Left lung (tissue), 10 donors: ENCODE measurements around the gene HSPB9. TPM values are rescaled to one million over a fixed set of nuclear protein-coding genes. Genes with fewer than 3 reads are reported as not detected.

Source experiments
- ATAC-seq: fragments of 200-7000 bp; cut with Tn5 transposase; one replicate; pipeline ENCODE4 v1.9.1; 2020; ENCODE audit warnings: moderate library complexity
- DNase-seq, 4 donors: peaks; one replicate each; pipeline ENCODE4 v3.0.0-alpha.2; 2013 to 2020
- H3K27ac ChIP-seq, 2 donors: fragments of 200-600 bp; sonication (generic) in 1 of 2; one replicate each; pipeline versions ENCODE4 v1.5.0 to v1.8.0; 2020 to 2021
- H3K27me3 ChIP-seq, 2 donors: fragments of 200-600 bp; sonication (generic) in 1 of 2; one replicate each; pipeline versions ENCODE4 v1.5.0 to v1.8.0; 2020 to 2021
- H3K36me3 ChIP-seq, 2 donors: fragments of 200-600 bp; sonication (generic) in 1 of 2; one replicate each; pipeline versions ENCODE4 v1.5.0 to v1.8.0; 2020 to 2021
- H3K4me1 ChIP-seq, 2 donors: fragments of 200-600 bp; one replicate each; pipeline ENCODE4 v1.8.0; 2021
- H3K4me3 ChIP-seq, 2 donors: fragments of 200-600 bp; sonication (generic) in 1 of 2; one replicate each; pipeline versions ENCODE4 v1.5.0 to v1.8.0; 2020 to 2021; ENCODE audit warnings: mild to moderate bottlenecking in 1 of 2
- H3K9me3 ChIP-seq, 2 donors: fragments of 200-600 bp; sonication (generic) in 1 of 2; one replicate each; pipeline versions ENCODE4 v1.5.0 to v1.8.0; 2020 to 2021
- CTCF ChIP-seq, 2 donors: fragments of 200-600 bp; sonication (generic) in 1 of 2; IDR thresholded peaks; one replicate each; pipeline versions ENCODE4 v1.5.0 to v1.8.0; 2021; ENCODE audit warnings: antibody characterized with exemption in 2 of 2
- intact Hi-C, 2 donors: fragments of 100-400 bp; cut with DNase I; formaldehyde crosslinking; loops; one replicate each; pipeline versions ENCODE4 v1.11.2 to v1.14.2; 2022
- polyA plus RNA-seq, 6 donors: library from polyadenylated mRNA; unstranded; fragments of 120-200 nt; gene quantifications; one replicate each; pipeline ENCODE4 v1.2.1, GENCODE V29; 2013; ENCODE audit not compliant: insufficient read length in 6 of 6
- total RNA-seq, 2 donors: library from RNA; stranded (reverse); fragmentation: NEBNext Ultra II Directional; extraction: Animal tissue kit (Norgen Biotek cat#: 25700); gene quantifications; one replicate each; pipeline ENCODE4 v1.2.1, GENCODE V29; 2021
- donor health status: DM: no; HTN: yes; CAD: no.
- donor health status: DM: no; HTN: no; CAD: no.

Gene HSPB9
- total and polyA plus RNA-seq, 8 donors: 0.24 to 0.43 (median 0.36) TPM; not detected in 2

GRCh38 chr17:42120161-42120769 is 2.3 kb upstream of the HSPB9 start:
- peaks cover 0 to 43% of the 10 kb centered on the region in 2 donors for H3K36me3 ChIP-seq
- H3K27ac ChIP-seq: no peak overlapping the region
- no peak for TF ChIP-seq CTCF (IDR thresholded peaks at IDR 0.05)
- no peak for DNase-seq
- H3K9me3 ChIP-seq: no peaks in the 10 kb centered on the region
- peak overlapping the region; percentile 70 to 75 for H3K4me3 ChIP-seq
- intact Hi-C loops: no loop called here
- peaks cover 5 to 37% of the 10 kb centered on the region in 2 donors for H3K4me1 ChIP-seq
- ATAC-seq: no peak
- H3K27me3 ChIP-seq: no peaks in the 10 kb centered on the region

GRCh38 chr17:42120770-42121769 is 1.5 kb upstream of the HSPB9 start, which contains the start of gene KAT2A:
Gene KAT2A (minus strand): TSS chr17:42121367. CDS start chr17:42121304, 63 bp downstream.
- no peak for TF ChIP-seq CTCF (IDR thresholded peaks at IDR 0.05)
- intact Hi-C loops: no loop called here
- ATAC-seq: peak; percentile 90
- peaks cover 5 to 37% of the 10 kb centered on the region in 2 donors for H3K4me1 ChIP-seq
- H3K27ac ChIP-seq: peak within 1 kb of the TSS; percentile 26 to 73
- H3K4me3 ChIP-seq: peak within 1 kb of the TSS; percentile 70 to 75
- H3K27me3 ChIP-seq: no peaks in the 10 kb centered on the region
- no peaks in the 10 kb centered on the region for H3K9me3 ChIP-seq
- DNase-seq: peak; percentile 66 to 94 (median 86)
- H3K36me3 ChIP-seq: peaks cover 0 to 51% of the 10 kb centered on the region in 2 donors

GRCh38 chr17:42124256-42124655 is 1.7 kb downstream of the HSPB9 start:
- no peak overlapping the region for H3K4me3 ChIP-seq
- intact Hi-C loops: no loop called here

GRCh38 chr17:42125565-42125964 is 3.0 kb downstream of the HSPB9 start:
- Histone ChIP-seq H3K9me3 (no peaks in the 10 kb centered on the region), H3K36me3 (peaks cover 0 to 76% of the 10 kb centered on the region in 2 donors), H3K27ac (no peak overlapping the region), H3K27me3 (no peaks in the 10 kb centered on the region), H3K4me3 (no peak overlapping the region), H3K4me1 (peaks cover 1 to 43% of the 10 kb centered on the region in 2 donors)
- TF ChIP-seq CTCF (IDR thresholded peaks at IDR 0.05): no peak
- ATAC-seq (no peak), DNase-seq (no peak)
- intact Hi-C loops: no loop called here

More at GRCh38 chr17:42124256-42124655, 1.7 kb downstream of the HSPB9 start:
- ATAC-seq: no peak
- H3K27ac ChIP-seq: no peak overlapping the region
- no peaks in the 10 kb centered on the region for H3K27me3 ChIP-seq
- H3K4me1 ChIP-seq: peaks cover 5 to 39% of the 10 kb centered on the region in 2 donors
- no peak for DNase-seq
- no peak for TF ChIP-seq CTCF (IDR thresholded peaks at IDR 0.05)
- H3K36me3 ChIP-seq: peaks cover 0 to 63% of the 10 kb centered on the region in 2 donors
- no peaks in the 10 kb centered on the region for H3K9me3 ChIP-seq

GRCh38 chr17:42126836-42127235 is 4.2 kb downstream of the HSPB9 start:
- peaks cover 4 to 42% of the 10 kb centered on the region in 2 donors for H3K4me1 ChIP-seq
- intact Hi-C loops: no loop called here
- no peak for DNase-seq
- TF ChIP-seq CTCF (IDR thresholded peaks at IDR 0.05): no peak
- peaks cover 0 to 76% of the 10 kb centered on the region in 2 donors for H3K36me3 ChIP-seq
- ATAC-seq: no peak
- H3K27me3 ChIP-seq: no peaks in the 10 kb centered on the region
- H3K4me3 ChIP-seq: no peak overlapping the region
- no peaks in the 10 kb centered on the region for H3K9me3 ChIP-seq
- peak overlapping the region in 1 of 2 donors; percentile 13 for H3K27ac ChIP-seq
